GM18507 (cell line): ENCODE results near the gene GOLGA6C.
"Not testable (repeated sequence)": the region's sequence is repeated elsewhere in the genome, so short reads cannot be mapped to it uniquely, and the experiment has no call there.

Experiments
- DNase-seq: peaks from one replicate; pipeline ENCODE4 v3.0.0; 2011; ENCODE audit warnings: low read depth; ENCODE audit not compliant: insufficient read length; ENCODE audit errors: extremely low spot score
- FAIRE-seq: peaks from 2 replicates; lab custom pipeline; 2011; peaks lifted over from hg19 to GRCh38; lab: Jason Lieb, UNC

Gene GOLGA6C

DNA sequence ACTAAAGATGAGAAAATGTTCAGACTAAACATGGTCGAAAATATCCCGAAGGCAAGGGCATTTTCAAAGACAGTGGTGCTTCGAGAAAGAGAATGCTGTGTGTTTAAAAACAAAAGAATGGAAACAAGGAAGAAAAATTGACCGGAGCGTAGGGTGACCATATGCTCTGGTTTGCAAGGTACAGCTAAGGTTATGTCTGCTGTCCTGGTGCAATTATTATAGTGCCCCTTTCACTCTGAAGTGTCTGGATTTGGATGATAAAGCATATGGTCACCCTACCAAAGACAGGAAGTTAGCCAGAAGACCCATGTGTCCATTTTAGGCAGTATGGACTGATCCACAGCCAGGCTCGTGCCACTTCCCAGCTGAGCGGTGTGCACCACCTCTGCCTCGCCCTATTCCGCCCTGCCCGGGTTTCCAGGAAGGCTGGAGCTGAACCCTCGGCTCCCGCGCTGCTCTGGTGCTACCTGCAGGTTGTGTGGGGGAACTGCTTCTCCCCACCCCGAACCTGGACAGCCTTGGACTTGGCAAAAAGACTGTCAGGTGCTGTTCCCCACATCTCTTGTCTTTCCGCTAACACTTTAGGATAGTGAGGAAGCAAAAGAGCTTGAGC lies 49.8 kb downstream of the GOLGA6C start:
- FAIRE-seq (no peak), DNase-seq (peak; percentile 18)

DNA sequence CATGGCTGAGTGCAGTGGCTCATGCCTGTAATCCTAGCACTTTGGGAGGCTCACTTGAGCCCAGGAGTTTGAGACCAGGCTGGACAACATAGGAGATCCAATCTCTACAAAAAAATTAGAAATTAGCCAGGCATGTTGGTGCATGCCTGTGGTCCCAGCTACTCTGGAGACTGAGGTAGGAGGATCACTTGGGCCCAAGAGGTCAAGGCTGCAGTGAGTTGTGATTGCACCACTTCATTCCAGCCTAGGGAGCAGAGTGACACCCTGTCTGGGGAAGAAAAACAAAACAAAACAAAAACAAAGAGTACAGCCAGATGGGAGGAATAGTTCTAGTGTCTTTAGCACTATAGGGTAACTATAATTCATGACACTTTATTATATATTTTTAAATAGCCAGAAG lies 51.6 kb downstream of the GOLGA6C start:
- FAIRE-seq (no peak), DNase-seq (no peak)

DNA sequence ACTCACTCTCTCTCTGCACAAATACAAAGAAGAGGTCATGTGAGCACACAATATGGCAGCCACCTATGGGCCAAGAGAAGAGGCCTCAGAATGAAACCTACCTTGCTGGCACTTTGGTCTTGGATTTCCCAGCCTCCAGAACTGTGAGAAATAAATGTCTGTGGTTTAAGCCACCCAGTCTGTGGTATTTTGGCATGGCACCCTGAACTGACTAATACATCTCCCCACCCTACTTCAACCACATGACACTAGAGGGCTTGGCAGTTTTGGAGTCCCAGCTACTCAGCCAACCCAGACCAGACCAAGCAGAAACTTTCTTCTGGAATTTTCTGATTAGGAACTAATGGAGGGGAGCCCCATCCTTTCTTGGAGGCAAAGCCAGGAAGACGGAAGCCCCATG lies 54.4 kb downstream of the GOLGA6C start:
- FAIRE-seq, DNase-seq: not testable (repeated sequence)

DNA sequence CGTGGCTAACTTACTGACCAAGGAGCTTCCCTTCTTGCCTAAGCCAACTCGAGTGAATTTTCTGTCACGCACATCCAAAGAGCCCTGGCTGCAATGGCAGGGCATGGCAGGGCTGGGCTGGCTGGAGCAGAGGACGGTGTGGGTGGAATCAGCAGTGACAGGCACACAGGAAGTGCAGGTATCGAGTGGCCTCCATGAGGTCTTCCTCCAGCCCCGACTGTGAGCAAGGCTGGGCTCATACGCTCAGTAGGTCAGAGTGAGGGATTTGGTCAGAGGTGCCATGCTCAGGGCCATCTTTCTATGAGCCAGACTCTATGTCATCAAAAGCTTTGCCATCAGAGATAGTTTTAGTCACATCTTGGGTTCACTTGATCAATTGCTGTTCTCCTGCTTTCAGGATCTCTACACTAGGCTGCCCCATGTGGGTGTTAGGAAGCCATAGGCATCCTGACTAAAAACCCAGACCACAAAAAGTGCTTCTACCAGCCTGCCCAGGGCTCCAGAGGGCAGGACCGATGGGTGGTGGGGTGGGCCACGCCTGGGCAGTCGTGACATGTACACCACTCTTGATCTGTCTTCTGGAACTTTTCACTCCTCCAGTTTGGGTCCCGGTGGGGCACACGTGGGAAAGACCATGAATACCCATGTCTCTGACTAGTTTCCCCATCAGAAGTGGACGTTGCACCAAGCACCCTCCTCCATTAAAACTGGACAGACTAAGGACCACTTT lies 55.1 kb downstream of the GOLGA6C start:
- DNase-seq (no peak), FAIRE-seq (no peak)

DNA sequence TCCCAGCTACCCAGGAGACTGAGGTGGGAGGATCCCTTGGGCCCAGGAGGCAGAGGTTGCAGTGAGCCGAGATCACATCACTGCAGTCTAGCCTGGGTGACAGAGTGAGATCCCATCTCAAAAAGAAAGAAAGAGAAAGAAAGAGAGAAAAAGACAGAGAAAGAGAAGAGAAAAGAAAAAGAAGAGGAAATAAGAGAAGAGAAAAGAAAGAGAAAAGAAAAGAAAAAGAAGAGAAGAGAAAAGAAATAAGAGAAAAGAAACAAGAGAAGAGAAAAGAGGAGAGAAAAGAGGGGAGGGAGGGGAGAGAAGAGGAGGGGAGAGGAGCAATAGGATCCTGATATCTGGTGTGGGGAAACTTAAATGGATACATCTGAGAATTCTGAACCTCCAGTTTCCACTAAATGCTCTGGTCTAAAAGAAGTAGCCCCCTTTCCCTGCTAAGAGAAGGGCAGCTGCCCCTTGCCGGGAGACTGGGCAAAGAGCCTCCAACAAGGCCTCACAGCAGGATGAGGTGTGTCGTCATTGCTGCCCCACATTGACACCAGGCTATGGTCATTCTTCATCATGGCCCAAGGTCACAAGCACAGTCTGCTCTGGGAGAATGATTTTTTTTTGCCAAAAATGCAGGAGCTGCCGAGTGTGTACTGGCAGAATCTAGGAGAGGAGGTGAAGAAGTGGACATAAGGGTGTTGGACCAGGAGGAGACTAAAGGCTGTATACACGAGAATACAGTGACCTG lies 56.6 kb downstream of the GOLGA6C start:
- DNase-seq (no peak), FAIRE-seq (no peak)

DNA sequence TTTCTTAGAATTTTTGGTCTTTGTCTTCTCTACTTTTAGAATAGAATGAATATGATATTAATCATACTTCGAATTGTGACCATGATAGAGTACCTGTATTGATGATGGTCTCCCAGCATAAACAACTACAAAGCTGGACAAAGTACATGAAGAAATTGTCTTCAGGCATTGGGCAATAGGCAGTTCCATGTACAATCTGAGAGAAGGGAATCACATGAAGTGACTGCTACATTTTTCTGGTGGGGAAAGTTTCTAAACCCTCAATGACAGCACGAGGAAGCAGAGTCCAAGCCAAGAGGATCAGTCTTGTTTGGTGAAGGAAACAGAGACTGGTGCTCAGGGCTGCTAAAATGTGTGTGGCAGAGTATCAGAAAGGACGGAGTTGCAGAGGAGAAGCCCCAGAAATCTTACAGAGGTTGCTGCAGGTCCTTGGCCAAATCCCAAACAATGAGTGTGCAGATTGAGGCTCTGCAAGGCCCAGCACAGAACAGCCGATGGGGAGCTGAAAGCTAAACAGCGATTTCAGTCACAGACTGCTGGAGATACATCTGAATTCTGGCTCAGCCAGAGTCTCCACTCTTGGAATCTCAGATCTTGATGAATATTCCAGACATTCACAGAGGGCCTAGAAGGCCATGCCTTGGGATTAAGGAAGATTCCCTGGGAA lies 61.2 kb downstream of the GOLGA6C start:
- DNase-seq, FAIRE-seq: not testable (repeated sequence)
